Loucy (cell line): ENCODE data around the gene DLK1.

Source experiments
- H2AFZ ChIP-seq: fragments of 200-600 bp; sonication (generic); 2 replicates; pipeline ENCODE4 v1.6.0; 2016; ENCODE audit warnings: antibody characterized with exemption, mild to moderate bottlenecking, low read length, moderate library complexity
- H3F3A ChIP-seq: fragments of 200-600 bp; 2 replicates; pipeline ENCODE4 v1.6.0; 2016; ENCODE audit warnings: antibody characterized with exemption, low read depth, mild to moderate bottlenecking
- H3K27me3 ChIP-seq: fragments of 200-600 bp; sonication (generic); 2 replicates; pipeline ENCODE4 v1.6.1; 2014; ENCODE audit warnings: low read length, mild to moderate bottlenecking; ENCODE audit not compliant: insufficient read depth, poor library complexity, severe bottlenecking
- H3K36me3 ChIP-seq: fragments of 200-600 bp; sonication (generic); 2 replicates; pipeline ENCODE4 v1.6.1; 2016; ENCODE audit warnings: low read length; ENCODE audit not compliant: insufficient read depth
- H3K4me1 ChIP-seq: fragments of 200-600 bp; sonication (generic); 2 replicates; pipeline ENCODE4 v1.5.1; 2014; ENCODE audit warnings: low read length, mild to moderate bottlenecking; ENCODE audit not compliant: insufficient read depth, poor library complexity, severe bottlenecking
- H3K4me2 ChIP-seq: fragments of 200-600 bp; sonication (generic); 2 replicates; pipeline ENCODE4 v1.6.0; 2014; ENCODE audit warnings: antibody characterized with exemption, low read length, low read depth, mild to moderate bottlenecking; ENCODE audit not compliant: poor library complexity, severe bottlenecking
- H3K4me3 ChIP-seq: fragments of 200-600 bp; sonication (generic); 2 replicates; pipeline ENCODE4 v1.5.1; 2014; ENCODE audit warnings: low read length, mild to moderate bottlenecking, mixed read lengths; ENCODE audit not compliant: poor library complexity, severe bottlenecking
- H3K79me2 ChIP-seq: fragments of 200-600 bp; sonication (generic); 2 replicates; pipeline ENCODE4 v1.6.1; 2014; ENCODE audit warnings: low read length; ENCODE audit not compliant: insufficient read depth
- H3K9ac ChIP-seq: fragments of 200-600 bp; sonication (generic); 2 replicates; pipeline ENCODE4 v1.6.0; 2014; ENCODE audit warnings: mild to moderate bottlenecking, low read depth, low read length, moderate library complexity; ENCODE audit not compliant: poor library complexity, severe bottlenecking
- H3K9me2 ChIP-seq: fragments of 200-600 bp; sonication (generic); replicated peaks from 2 replicates; pipeline ENCODE4 v1.6.1; 2016; ENCODE audit warnings: low read depth, low read length, mixed read lengths
- H3K9me3 ChIP-seq: fragments of 200-600 bp; sonication (generic); 2 replicates; pipeline ENCODE4 v1.6.1; 2014; ENCODE audit warnings: mild to moderate bottlenecking, antibody characterized with exemption, low read length, low read depth; ENCODE audit not compliant: insufficient read depth
- H4K20me1 ChIP-seq: fragments of 200-600 bp; sonication (generic); 2 replicates; pipeline ENCODE4 v1.6.0; 2014; ENCODE audit warnings: antibody characterized with exemption, low read length, mild to moderate bottlenecking; ENCODE audit not compliant: insufficient read depth, poor library complexity, severe bottlenecking
- EZH2phosphoT487 ChIP-seq: fragments of 200-600 bp; IDR thresholded peaks from 2 replicates; pipeline ENCODE4 v1.6.1; 2018; ENCODE audit warnings: antibody characterized with exemption, mild to moderate bottlenecking, moderate library complexity, borderline replicate concordance
- TF ChIP-seq, protein P1 (sequence below): fragments of 200-600 bp; sonication (generic); conservative IDR thresholded peaks from 2 replicates; pipeline ENCODE4 v1.5.1; 2014; ENCODE audit warnings: mild to moderate bottlenecking, antibody characterized with exemption, low read length

The DLK1 gene

DNA sequence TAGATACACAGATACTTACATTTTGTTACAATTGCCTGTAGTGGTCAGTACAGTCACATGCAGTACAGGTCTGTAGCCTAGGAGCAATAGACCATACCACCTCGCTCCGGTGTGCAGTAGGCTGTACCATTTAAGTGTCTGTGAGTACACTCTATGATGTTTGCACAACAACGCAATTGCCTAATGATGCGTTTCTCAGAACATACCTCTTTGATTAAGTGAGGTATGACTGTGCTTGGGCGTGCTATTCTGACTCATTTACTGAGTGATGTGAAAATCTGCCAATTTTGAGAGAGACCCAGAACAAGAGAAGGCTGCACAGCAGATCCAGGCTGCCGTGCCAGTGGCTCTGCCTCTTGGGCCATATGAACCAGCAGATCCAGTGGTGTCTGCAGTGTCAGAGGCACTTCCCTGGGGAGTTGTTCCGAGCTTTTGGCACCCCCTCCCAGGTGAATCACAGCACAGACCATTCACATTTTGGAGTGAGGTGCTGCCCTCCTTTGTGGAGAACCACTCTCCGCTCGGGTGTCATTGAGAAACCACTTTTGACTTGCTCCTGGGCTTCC, 20.4 kb downstream of the DLK1 start:
- Histone ChIP-seq H3K4me1 (no peaks in the 10 kb centered on the region), H3K27me3 (no peaks in the 10 kb centered on the region), H4K20me1 (no peaks in the 10 kb centered on the region), H3K36me3 (no peaks in the 10 kb centered on the region), H3K9me3 (no peaks in the 10 kb centered on the region), H3K9me2 (no peaks in the 10 kb centered on the region), H3F3A (no peaks in the 10 kb centered on the region), H3K4me2 (no peak overlapping the region), H3K79me2 (no peaks in the 10 kb centered on the region), H3K4me3 (no peak overlapping the region), H2AFZ (no peak overlapping the region), H3K9ac (no peak overlapping the region)
- no peak for TF ChIP-seq EZH2phosphoT487
- TF ChIP-seq, protein P1, sequence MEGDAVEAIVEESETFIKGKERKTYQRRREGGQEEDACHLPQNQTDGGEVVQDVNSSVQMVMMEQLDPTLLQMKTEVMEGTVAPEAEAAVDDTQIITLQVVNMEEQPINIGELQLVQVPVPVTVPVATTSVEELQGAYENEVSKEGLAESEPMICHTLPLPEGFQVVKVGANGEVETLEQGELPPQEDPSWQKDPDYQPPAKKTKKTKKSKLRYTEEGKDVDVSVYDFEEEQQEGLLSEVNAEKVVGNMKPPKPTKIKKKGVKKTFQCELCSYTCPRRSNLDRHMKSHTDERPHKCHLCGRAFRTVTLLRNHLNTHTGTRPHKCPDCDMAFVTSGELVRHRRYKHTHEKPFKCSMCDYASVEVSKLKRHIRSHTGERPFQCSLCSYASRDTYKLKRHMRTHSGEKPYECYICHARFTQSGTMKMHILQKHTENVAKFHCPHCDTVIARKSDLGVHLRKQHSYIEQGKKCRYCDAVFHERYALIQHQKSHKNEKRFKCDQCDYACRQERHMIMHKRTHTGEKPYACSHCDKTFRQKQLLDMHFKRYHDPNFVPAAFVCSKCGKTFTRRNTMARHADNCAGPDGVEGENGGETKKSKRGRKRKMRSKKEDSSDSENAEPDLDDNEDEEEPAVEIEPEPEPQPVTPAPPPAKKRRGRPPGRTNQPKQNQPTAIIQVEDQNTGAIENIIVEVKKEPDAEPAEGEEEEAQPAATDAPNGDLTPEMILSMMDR: no peak

DNA sequence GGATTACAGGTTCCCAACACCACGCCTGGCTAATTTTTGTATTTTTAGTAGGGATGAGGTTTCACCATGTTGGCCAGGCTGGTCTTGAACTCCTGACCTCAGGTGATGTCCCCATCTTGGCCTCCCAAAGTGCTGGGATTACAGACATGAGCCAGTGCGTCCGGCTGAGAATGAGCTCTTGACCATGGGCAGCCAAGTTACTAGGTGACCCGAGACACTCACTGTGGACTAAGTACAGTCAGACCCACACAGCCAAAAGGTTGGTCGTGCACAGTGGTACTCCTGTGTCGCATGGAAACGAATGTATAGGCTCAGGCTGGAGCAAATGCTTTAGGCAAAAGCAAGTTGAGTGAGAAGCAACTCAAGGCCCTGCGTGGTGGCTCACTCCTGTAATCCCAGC, 21.0 kb downstream of the DLK1 start:
- H4K20me1 ChIP-seq: no peaks in the 10 kb centered on the region
- H2AFZ ChIP-seq: no peak overlapping the region
- no peaks in the 10 kb centered on the region for H3K27me3 ChIP-seq
- no peaks in the 10 kb centered on the region for H3K36me3 ChIP-seq
- no peak overlapping the region for H3K9ac ChIP-seq
- no peaks in the 10 kb centered on the region for H3K4me1 ChIP-seq
- H3K9me2 ChIP-seq: no peaks in the 10 kb centered on the region
- no peak overlapping the region for H3K4me2 ChIP-seq
- H3K9me3 ChIP-seq: no peaks in the 10 kb centered on the region
- H3K4me3 ChIP-seq: no peak overlapping the region
- TF ChIP-seq, protein P1: no peak
- TF ChIP-seq EZH2phosphoT487: no peak
- H3K79me2 ChIP-seq: no peaks in the 10 kb centered on the region
- H3F3A ChIP-seq: no peaks in the 10 kb centered on the region

- H3K79me2 ChIP-seq: no peaks in the 10 kb centered on the region
- H3K4me2 ChIP-seq: no peak overlapping the region
- no peaks in the 10 kb centered on the region for H3F3A ChIP-seq
- no peaks in the 10 kb centered on the region for H4K20me1 ChIP-seq
- no peaks in the 10 kb centered on the region for H3K36me3 ChIP-seq
- no peak overlapping the region for H3K9ac ChIP-seq
- H3K9me3 ChIP-seq: no peaks in the 10 kb centered on the region
- no peak overlapping the region for H3K4me3 ChIP-seq
- H2AFZ ChIP-seq: no peak overlapping the region
- no peaks in the 10 kb centered on the region for H3K27me3 ChIP-seq
- H3K4me1 ChIP-seq: no peaks in the 10 kb centered on the region
- H3K9me2 ChIP-seq: no peaks in the 10 kb centered on the region
- no peak for TF ChIP-seq EZH2phosphoT487
- TF ChIP-seq, protein P1: no peak
Measured at GRCh38 chr14:100748403-100748802, 21.7 kb downstream of the DLK1 start.
